HG03457 (cell line): ENCODE measurements around the gene COQ7.

ENCODE experiments used
- ATAC-seq: cut with Tn5 transposase; IDR thresholded peaks from one replicate; pipeline ENCODE4 v1.9.1; 2021; ENCODE audit warnings: moderate number of reproducible peaks; ENCODE audit not compliant: unreplicated experiment

Gene COQ7

DNA sequence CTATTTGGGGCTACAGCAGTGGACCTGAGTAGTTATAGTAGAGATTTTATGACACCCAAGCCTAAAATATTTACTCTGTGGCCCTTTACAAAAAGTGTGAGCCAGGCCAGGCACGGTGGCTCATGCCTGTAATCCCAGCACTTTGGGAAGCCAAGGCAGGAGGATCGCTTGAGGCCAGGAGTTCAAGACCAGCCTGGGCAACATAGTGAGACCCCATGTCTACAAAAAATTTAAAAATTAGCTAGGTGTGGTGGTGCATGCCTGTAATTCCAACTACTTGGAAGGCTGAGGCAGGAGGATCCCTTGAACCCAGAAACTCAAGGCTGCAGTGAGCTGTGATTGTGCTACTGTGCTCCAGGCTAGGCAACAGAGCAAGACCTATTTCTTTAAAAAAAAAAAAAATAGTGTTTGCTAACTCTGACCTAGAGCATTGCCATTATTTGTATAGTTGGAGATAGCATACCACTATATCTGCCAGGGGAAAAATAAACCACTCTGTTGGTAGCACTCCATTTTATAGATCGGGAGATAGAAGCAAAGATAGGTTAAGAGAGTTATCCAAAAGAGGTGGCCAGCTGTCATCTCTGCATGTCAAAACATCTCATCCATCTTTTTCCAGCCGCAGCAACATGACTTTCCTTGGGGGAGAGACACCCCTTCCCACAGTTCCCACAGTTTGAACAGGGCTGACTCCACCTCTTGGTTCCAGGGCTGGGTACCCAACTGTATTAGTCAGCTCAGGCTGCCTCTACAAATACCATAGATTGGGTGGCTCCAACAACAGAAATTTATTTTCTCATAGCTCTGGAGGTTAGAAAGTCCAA, 43.3 kb downstream of the COQ7 start:
- ATAC-seq, result no peak

DNA sequence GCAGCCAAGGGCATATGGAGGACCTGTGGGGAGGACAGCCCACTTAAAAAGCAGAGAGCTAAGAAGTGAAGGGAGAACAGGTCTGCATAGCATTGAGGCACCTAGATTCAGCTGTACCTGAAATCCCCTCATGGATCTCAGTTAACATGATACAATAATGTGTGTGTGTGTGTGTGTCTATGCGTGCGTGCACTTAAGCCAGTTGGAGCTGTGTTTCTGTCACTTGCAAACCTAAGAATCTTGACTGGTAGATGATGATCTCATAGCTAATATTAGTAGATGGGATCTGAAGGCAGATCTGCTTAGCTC, 44.6 kb downstream of the COQ7 start:
- no peak for ATAC-seq

DNA sequence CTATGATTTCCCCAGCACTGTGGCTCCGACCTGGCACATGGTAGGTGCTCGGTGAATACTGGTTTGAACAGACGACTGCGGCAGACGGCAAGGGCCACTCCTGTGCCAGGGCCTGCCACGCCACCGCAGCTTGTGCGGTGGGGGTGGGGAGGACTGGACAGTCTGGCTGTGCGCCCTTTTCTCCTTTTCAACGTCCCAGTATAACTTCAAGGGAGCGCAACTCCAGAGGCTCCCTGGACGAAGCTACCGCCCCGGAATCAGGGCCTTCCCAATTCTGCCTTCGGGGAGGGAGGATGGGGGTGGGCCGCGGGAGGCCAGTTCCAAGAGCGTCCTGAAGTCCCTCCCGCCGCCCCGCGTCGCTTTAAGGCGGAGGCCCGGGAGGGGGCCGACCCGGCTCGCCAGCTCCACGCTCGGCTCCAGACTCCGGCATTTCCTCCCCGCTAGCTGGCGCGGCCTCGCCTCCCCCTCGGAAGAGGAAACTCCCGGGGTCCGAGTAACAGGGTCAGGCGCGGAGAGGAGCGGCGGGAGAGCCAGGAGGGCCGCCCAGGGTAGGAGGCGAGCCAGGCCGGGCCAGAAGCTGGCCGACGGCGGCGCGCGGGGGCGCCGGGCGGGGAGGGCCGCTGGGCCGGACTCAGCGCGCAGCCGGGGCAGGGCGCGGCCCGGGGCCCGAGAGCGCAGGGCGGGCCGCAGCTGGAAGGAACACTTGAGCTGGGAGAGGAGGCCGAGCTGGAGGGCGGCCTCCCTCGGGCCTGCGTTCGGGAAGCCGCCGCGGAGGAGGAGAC, 46.4 kb downstream of the COQ7 start, which contains the start of gene ITPRIPL2:
Gene ITPRIPL2 (plus strand): TSS at position 388 of the 782 bp plus-strand sequence. CDS start 498 bp downstream, outside the sequence.
- ATAC-seq, result no peak

DNA sequence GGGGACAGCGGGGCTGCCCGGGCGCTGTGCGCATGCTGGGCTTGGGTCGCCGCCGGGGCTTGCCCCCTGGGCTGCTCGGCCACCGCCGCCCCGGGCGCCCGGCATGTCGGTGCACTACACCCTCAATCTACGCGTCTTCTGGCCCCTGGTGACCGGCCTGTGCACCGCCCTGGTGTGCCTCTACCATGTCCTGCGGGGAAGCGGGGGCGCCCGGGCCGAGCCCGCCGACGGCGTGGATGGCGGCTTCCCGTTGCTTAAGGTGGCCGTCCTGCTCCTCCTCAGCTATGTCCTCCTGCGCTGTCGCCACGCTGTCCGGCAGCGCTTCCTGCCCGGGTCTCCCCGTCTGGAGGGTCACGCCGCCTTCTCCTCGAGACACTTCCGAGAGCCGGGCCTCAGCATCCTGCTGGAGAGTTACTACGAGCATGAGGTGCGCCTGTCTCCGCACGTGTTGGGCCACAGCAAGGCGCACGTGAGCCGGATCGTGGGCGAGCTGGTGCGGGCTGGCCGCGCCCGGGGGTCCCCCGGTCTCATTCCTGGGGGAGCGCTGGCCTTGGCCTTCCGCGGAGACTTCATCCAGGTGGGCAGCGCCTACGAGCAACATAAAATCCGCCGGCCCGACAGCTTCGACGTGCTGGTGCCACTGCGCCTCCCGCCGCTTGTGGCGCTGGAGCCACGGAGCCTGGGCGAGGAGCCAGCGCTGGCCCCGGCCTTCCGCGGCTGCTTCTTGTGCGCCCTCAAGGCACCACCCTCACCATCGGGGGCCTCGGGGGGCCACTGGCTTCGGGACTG, 47.1 kb downstream of the COQ7 start:
- no peak for ATAC-seq

DNA sequence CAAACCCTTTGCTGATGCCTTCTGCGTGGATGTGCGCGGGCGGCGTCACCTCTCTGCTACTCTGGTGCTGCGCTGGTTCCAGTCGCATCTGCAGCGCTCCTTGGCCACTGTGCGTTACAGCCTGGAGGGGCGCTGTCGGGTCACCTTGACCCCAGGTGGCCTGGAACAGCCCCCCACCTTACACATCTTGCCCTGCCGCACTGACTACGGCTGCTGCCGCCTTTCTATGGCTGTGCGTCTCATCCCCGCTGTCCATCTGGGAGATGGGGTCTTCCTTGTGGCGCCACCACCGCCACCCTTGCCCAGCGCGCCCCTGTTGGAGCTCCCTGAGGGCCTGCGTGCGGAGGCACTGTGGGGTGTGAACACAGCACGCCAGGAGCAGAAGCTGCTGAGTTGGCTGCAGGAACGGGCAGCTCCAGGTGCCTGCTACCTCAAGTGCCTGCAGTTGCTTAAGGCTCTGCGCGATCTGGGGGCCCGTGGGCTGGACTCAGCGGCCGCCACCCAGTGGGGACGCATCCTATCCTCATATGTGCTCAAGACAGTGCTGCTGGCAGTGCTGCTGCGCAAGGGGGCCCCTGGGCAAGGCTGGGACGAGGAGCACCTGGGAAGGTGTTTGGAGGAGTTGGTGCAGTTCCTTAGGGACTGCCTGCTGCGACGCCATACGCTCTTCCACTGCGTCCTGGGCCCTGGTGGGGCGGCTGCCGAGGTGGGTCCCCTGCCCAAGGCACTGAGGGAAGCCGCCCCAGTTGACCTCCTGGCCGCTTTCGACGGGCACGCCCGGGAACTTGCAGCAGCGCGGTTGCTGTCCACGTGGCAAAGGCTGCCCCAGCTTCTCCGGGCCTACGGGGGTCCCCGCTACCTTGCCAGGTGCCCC, 48.0 kb downstream of the COQ7 start:
- no peak for ATAC-seq

DNA sequence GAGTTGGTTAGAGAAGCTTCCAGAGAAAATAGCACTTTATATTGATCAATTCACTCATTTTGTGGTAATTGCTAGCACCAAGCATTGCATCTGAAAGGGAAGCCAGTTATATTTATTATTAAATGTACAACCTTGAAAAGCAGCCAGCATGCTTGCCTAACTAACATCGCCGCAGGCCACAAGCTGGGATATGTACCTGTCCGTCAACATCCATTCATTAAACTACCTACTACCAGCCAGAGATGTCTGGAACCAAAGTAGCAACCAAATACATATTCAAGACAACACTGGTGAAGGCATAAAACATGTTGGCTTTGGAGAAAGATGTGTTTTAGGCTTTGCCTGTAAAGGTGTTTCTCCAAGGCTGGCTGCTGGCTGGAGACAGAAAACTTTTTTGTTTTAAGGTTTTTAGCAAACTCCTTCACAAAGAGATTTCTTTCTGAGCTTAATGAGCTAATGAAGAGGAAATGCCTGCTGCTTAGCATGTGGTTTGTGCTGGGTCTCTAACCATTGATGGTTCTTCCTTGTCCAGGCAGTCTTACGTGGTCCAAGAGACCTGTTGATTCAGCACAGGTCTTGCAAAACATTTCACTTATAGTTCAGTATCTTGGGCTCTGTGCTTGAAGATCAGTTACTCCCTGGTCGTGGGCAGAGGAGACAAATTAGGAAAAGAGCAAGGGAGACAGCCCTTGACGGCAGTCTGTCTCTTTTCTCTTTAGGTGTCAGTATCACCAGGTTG, 49.5 kb downstream of the COQ7 start:
- no peak for ATAC-seq

DNA sequence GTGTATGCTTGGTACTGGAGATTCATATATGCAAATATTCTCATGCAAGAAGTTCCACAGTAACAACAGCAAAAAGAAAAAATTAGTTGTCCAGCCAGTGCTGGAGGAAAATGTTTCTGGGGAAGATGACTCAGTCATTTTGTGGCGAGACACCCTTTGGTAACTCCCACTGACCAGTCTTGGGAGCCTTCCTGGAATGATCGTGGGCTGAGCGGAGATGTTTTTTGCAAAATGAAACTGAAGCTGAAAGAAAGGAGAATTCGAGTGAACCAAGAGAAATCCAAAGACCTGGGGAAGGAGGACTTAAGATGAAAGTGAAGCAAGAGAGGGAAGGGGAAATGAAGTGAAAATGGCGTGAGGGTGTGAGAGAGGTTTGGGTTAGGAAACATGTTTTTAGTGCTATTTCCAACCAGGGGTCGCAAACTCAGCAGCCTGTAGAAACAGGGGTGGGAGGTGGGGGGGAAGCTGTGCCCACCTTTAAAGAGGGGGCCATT, 51.6 kb downstream of the COQ7 start:
- ATAC-seq, result no peak

DNA sequence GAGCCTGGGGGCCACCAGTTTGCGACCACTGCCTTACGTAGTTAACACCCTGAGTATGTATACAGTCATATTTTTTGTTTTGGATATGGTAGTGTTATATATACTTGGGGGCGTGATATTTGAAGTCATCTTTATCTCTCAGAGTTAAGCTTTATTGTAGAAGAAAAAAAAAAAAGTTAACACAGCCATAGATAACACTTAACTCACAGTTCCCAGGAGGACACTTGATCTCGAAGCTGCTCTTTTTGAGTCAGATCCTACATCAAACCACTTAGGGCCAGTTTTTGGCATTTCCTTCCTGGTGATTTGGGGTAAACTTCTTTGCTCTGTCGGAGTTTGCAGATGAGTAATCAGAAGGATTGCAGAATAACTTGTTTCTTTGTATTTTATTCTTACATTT, 52.1 kb downstream of the COQ7 start:
- ATAC-seq, result no peak

DNA sequence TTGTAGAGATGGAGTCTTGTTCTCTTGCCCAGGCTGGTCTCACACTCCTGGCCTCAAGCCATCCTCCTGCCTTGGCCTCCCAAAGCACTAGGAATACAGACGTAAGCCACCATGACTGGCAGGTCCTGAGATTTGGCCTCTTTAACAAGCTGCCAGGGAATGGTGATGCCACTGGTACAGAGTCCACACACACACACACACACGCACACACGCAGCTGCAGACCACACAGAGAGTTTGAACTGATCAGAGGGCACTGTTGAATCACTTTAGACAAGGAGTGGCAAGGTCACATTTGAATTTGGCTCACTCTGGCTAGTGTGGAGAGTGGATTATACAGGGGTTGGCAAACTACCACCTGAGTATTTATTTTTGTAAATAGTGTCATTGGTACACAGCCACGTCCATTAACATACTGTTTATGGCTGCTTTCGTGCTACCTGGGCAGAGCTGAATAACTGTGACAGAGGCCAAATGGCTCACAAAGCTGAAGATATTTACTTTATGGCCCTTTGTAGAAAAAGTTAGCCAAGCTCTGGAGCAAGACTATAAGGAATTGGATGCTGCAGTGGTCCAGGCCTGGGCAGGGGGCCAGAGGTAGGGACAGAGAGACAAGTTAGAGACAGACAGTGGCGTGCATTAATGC, 56.2 kb downstream of the COQ7 start:
- ATAC-seq, result no peak

DNA sequence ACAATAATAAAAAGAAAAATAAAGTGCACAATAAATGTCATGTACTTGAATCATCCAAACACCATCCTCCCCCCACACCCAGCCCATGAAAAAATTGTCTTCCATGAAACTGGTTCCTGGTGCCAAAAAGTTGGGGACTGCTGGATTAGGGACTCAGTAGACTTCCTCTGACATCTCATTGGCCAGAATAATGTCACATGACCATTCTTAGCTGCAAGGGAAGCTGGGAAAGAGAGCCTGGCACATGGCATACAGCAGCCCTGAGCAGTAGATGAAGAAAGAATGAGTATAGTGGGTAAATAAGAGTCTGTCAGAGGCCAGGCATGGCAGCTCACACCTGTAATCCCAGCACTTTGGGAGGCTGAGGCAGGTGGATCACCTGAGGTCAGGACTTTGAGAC, 58.9 kb downstream of the COQ7 start:
- no peak for ATAC-seq

DNA sequence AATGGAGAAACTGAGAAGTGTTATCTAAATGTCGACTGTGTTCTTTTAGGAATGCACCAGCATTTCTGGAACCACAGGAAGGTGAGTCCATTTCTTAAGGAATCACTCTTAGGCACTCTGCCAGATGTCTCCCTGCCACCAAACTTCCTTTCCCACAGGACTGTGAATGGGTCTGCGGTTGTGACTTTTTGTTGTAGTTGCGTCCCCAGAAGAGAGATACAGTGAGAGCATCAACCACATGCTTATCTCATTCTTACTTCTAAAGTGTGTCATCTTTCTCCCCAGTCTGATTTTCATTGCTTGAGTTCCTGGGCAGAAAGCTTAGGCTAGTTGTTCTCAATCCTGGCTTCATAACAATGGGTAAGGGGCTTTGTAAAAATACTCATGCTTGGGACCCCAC, 59.8 kb downstream of the COQ7 start:
- ATAC-seq, result no peak

DNA sequence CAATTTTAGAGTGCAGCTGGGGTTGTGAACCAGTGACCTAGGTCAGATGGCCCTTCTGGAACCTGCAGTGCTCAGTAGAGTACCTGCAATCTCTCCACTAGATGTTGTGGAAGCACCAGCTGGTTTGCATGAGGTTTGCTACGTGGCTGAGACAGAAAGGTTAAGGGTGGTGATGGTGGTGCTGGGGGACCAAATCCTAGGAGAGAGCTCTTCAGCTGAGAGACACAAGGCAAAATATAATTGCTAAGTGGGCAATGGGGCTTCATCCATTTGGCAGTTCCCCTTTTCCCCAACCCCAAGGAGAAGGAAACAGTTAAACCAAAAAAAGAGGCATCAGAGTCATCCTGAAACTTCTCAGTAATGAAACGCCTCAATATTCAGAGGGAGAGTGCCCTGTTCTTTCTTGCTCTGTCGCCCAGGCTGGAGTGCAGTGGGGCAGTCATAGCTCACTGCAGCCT, 60.3 kb downstream of the COQ7 start:
- ATAC-seq, result no peak

DNA sequence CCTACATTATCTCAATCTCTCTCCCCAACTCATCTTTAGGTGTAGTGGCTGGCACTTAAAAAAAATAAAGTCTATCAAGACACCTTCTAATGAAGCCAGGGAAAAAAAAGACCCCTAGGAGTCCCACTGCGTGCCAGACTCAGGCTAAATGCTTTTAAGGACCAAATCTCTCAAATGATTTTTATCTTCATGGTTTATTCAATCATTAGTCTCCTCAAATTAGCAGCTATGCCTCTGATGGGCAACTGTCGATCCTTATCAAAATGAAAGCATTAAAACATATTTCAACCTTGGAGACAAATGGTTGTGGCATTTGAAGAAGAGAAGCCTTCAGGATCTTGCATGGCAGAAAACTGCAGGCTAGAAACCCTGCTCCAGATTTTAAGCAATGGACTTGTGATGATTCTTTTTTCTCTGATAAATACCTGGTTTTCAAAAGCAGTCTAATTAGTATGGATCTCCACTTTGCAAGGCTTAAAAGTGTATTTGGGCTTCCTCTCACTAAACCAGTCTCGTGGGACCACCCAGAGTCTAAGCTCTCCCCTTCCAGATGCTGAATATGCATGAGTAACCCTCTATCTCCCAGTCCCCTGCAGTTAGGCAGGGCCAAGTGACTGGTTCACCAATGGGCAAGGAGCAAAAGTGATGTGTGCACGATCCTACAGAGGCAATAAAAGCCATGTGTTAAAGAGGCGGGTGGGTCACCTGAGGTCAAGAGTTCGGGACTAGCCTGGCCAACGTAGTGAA, 61.2 kb downstream of the COQ7 start:
- no peak for ATAC-seq
